Measurements from ENCODE around the gene ARRDC5. TPM values are rescaled to one million over a fixed set of nuclear protein-coding genes. Genes with fewer than 3 reads are reported as not detected.

ARRDC5 gene
- total and polyA plus RNA-seq, 2 of the 13 experiments (the other 11 are each of a cell fraction or from before 2014, with no cell fraction given): not detected

- no peak for TF ChIP-seq ZNF331 (CRISPR knock-in tag; IDR thresholded peaks at IDR 0.05)
- TF ChIP-seq ZNF589 (CRISPR knock-in tag; conservative IDR thresholded peaks at IDR 0.05): no peak
- no peak for TF ChIP-seq ZNF354B (CRISPR knock-in tag; IDR thresholded peaks at IDR 0.05)
- no peak for TF ChIP-seq ZNF775 (CRISPR knock-in tag; IDR thresholded peaks at IDR 0.05; ENCODE audit: borderline replicate concordance)
- TF ChIP-seq HMG20B (CRISPR knock-in tag; conservative IDR thresholded peaks at IDR 0.05): no peak
- no peak for TF ChIP-seq ZBTB26 (CRISPR knock-in tag; IDR thresholded peaks at IDR 0.05; ENCODE audit: borderline replicate concordance)
- TF ChIP-seq TBL1XR1 (IDR thresholded peaks at IDR 0.05; ENCODE audit: borderline replicate concordance, low read length, partially characterized antibody): no peak
- peak; percentile 28; the same call in 1 of the 2 replicates for TF ChIP-seq HOXA3 (CRISPR knock-in tag; IDR thresholded peaks at IDR 0.05)
- TF ChIP-seq FOSL2 (CRISPR knock-in tag; IDR thresholded peaks at IDR 0.05): peak; percentile 80
- TF ChIP-seq AGO2 (optimal IDR thresholded peaks at IDR 0.05; ENCODE audit: low read depth, low read length): no peak
- TF ChIP-seq BATF2 (CRISPR knock-in tag; IDR thresholded peaks at IDR 0.05): no peak
- TF ChIP-seq ZSCAN20 (CRISPR knock-in tag; IDR thresholded peaks at IDR 0.05; ENCODE audit: borderline replicate concordance): no peak
- TF ChIP-seq MTA3 (CRISPR knock-in tag; IDR thresholded peaks at IDR 0.05): no peak
- TF ChIP-seq NFATC3 (CRISPR knock-in tag; IDR thresholded peaks at IDR 0.05): no peak; the same call in 1 of the 2 replicates
- TF ChIP-seq PAF1 (CRISPR knock-in tag; IDR thresholded peaks at IDR 0.05): no peak
- TF ChIP-seq ZSCAN31 (CRISPR knock-in tag; IDR thresholded peaks at IDR 0.05; ENCODE audit: low read depth): no peak
- TF ChIP-seq ZFP36L1 (CRISPR knock-in tag; IDR thresholded peaks at IDR 0.05): peak; percentile 32; the same call in 1 of the 2 replicates
- TF ChIP-seq ATF6 (CRISPR knock-in tag; conservative IDR thresholded peaks at IDR 0.05): no peak
- TF ChIP-seq ZNF646 (CRISPR knock-in tag; IDR thresholded peaks at IDR 0.05): peak; percentile 93
- TF ChIP-seq ZNF556 (CRISPR knock-in tag; IDR thresholded peaks at IDR 0.05; ENCODE audit: borderline replicate concordance): peak; percentile 85; the same call in 1 of the 2 replicates
These were observed 35.0 kb downstream of the ARRDC5 start, which contains the start of gene PLIN3 (continued) for GRCh38 chr19:4867534-4868285.
